GM12875 (cell line): ENCODE measurements around the gene EML2.
A peak's percentile ranks its signal among the peaks of the same experiment; 100 is the strongest.

ENCODE experiments used
- H3K4me3 ChIP-seq: one replicate; pipeline ENCODE4 v1.5.1; 2011; ENCODE audit warnings: low read depth, low read length, control low read depth
- TF ChIP-seq, protein P1 (sequence below): IDR thresholded peaks from 2 replicates; pipeline ENCODE4 v1.5.1; 2011; ENCODE audit warnings: low read depth, mild to moderate bottlenecking, control low read depth, inconsistent platforms, low read length, moderate library complexity, borderline replicate concordance; ENCODE audit not compliant: insufficient read depth

EML2 gene

DNA sequence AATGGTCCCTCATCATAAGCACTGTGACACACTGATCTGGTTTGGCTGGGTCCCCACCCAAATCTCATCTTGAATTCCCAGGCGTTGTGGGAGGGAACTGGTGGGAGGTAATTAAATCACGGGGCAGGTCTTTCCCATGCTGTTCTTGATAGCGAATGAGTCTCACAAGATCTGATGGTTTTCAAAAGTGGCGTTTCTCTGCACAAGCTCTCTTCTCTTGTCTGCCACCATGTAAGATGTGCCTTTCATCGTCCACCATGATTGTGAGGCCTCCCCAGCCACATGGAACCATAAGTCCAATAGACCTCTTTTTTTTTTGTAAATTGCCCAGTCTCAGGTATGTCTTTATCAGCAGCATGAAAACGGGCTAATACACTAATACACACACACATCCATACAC, 30.2 kb downstream of the EML2 start:
- TF ChIP-seq, protein P1, sequence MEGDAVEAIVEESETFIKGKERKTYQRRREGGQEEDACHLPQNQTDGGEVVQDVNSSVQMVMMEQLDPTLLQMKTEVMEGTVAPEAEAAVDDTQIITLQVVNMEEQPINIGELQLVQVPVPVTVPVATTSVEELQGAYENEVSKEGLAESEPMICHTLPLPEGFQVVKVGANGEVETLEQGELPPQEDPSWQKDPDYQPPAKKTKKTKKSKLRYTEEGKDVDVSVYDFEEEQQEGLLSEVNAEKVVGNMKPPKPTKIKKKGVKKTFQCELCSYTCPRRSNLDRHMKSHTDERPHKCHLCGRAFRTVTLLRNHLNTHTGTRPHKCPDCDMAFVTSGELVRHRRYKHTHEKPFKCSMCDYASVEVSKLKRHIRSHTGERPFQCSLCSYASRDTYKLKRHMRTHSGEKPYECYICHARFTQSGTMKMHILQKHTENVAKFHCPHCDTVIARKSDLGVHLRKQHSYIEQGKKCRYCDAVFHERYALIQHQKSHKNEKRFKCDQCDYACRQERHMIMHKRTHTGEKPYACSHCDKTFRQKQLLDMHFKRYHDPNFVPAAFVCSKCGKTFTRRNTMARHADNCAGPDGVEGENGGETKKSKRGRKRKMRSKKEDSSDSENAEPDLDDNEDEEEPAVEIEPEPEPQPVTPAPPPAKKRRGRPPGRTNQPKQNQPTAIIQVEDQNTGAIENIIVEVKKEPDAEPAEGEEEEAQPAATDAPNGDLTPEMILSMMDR: no peak
- H3K4me3 ChIP-seq: no peak overlapping the region

DNA sequence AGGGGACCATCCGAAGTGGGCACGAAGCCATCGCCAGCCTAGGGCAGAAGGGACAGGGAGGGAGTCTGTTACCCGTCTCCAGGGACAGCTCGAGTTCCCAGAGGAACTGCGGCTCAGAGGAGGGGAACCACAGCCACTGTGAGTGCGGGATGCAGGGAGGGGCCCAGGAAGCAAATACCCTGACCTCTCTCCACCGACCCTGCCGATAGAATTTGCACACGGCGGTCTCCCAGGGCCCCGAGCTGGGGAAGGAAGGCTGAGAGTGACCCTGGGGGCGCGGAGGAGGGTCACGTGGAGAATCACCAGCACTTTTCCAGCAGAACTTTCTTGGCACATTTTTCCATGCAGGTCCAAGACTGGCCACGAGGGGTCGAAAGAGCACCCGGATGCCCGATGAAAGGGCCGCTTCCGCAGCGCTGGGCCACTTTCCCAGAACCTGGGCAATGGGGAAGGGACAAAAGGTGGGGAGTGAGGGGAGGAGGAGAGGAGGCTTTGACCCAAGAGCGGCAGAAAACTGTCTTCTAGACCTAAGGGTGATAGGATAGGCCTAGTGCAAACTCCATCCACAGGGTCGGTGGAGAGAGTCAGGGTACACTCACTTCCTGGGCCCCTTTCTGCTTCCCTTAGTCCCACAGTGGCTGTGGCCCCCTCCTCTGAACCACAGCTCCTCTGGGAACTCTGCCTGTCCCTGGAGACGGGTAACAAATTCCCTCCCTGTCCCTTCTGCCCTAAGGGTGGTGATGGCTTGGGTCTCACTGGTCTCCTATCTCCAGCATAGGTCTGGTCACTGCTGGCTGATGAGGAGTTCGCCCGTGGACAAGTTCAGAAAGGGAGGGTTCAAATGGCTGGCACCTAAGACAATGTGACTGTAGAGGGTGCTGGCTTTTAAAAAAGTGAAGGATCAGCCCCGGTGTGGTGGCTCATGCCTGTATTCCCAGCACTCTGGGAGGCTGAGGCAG, 31.8 kb downstream of the EML2 start:
- TF ChIP-seq, protein P1: peak; percentile 80
- no peak overlapping the region for H3K4me3 ChIP-seq

DNA sequence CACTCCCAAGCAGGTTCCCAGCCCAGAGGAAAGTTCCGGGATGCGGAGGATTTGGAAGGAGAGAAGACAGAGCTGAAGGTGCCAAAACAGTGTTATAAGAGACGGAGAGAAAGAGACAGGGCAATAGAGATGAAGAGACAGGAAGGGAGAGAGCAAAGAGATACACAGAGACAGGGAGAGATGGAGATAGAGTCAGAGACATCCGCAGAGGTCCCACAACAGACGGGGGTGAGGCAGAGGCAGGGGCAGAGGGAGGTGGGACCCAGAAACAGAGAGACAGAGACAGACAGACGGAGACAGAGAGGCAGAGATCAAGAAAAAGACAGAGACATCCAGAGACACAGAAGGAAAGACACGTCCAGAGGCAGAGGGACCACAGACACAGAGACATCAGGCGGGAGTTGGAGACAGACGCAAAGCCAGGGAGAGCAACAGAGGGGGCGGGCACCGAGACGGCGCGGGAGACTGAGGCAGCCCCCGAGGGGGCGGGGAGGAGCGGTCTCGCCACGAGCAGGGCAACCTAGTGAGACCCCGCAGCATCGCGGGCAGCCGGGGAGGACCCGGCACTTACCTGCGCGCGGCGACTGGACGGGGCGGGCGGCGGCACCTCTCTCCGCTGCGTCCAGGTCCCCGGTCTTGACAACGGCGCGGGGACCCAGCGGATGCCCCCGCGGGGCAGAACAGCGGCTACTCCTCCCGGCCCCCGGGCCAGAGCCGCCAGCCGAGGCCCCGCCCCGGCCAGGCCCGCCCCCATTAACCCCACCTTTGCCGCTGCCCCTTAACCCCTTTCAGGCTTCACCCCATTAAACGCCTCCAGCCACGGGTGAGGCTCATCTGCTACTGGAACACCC, 37.4 kb downstream of the EML2 start, which contains the start of gene GPR4:
Gene GPR4 (minus strand): TSS at position 689 of the 851 bp plus-strand sequence. CDS start 10,346 bp downstream, outside the sequence.
- no peak within 1 kb of the TSS for H3K4me3 ChIP-seq
- TF ChIP-seq, protein P1: no peak

DNA sequence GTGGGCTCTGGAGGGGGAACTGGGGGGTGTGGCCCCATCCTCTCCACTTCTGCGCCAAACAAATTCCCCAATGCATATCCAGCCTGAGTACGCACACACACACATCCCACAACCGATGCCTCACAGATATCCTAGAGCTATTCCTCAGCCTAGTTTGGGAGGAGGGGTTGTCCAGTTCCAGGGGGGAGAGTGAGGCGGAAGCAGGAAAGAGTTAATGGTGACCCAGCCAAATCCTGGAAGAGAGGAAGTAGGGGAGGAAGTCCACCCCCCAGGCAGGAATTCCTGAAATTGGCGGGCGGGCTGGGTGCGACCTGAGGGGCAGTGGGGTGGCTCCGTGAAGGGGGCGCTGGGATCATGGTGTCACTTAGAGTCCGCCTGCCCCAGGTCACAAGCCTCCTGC, 38.1 kb downstream of the EML2 start:
- TF ChIP-seq, protein P1: no peak
- no peak overlapping the region for H3K4me3 ChIP-seq

DNA sequence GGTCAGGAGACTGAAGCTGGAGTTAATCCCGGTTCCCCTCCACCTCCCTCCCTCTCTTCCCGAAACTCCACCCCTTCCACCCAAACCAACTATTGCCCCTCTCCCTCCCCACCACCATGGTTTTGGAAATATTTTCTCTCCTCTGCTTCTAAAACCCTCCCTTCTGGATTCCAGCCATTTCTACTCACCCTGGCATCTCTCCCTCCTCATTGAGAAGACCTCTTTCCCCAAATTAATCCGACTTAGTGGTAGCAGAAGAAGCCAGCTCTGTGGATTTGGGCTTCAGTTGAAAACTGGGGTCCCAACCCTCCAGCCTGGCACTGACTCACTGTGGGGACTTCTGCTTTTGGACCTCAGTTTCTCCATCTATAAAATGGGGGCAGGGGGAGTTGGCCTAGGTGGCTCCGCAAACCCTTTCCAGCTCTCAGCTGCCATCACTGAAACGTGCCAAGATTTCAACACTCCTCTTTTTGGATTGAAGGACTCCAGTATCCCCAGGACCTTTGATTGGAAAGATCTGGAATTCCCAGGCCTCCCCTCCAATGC, 38.8 kb downstream of the EML2 start:
- TF ChIP-seq, protein P1: no peak
- no peak overlapping the region for H3K4me3 ChIP-seq

DNA sequence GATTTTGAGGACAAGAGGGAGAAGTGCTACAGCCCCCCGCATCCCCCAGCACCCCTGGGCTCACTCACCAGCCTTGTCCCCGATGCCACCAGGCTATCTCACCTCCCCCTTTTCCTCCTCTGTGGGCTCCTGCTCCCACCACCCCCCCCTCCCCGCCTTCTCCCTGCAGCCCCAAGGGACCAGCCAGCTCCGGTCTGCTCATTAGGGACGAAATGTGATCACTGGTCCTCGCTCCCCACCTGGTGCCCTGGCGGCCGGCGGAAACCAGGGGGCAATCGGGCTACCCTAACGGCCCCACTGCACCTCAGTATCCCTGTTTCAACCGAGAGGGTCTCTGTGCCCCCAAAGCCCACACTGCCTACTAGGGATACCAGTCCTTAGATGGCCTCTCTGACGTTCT, 39.9 kb downstream of the EML2 start:
- TF ChIP-seq, protein P1: no peak
- H3K4me3 ChIP-seq: no peak overlapping the region
